ENCODE measurements around the gene SLC9A7.

- TF ChIP-seq CTCF (conservative IDR thresholded peaks at IDR 0.05; ENCODE audit: low read depth, low read length) (no peak), EZH2 (IDR thresholded peaks at IDR 0.05; ENCODE audit: low read length, unreplicated experiment) (no peak)
Measured at GRCh38 chrX:46569621-46570020, 189.3 kb downstream of the SLC9A7 start.

All from PC-3 (cell line).